ENCODE data around the gene SCFD2. TPM values are rescaled to one million over a fixed set of nuclear protein-coding genes. Genes with fewer than 3 reads are reported as not detected.

The SCFD2 gene
- total and polyA plus RNA-seq, 2 donors (not counting 3 experiments of a cell fraction or from before 2014, with no cell fraction given), result 12.3 to 22.8 TPM

- intact Hi-C loops (cut with micrococcal nuclease) (no loop called here), dilution Hi-C loops (cut with MboI; ENCODE audit: extremely low pct_ligation_motif_present, low sequenced_read_pairs) (no loop called here)
- Histone ChIP-seq H3K4me3 (replicated peaks in 1 of 3; ENCODE audit: insufficient read depth in 1 of 3, low read depth in 1 of 3, low read length in 3 of 3) (no peak overlapping the region), H3K9ac (replicated peaks; ENCODE audit: extremely low read depth, insufficient read depth, low read length) (no peak overlapping the region), H2AFZ (ENCODE audit: low read depth, low read length) (no peak overlapping the region), H3K79me2 (ENCODE audit: control insufficient read depth, insufficient read depth, low read length) (no peaks in the 10 kb centered on the region), H3K27me3 (ENCODE audit: control insufficient read depth in 2 of 2, insufficient read depth in 2 of 2, low read length in 2 of 2) (no peaks in the 10 kb centered on the region), H4K20me1 (replicated peaks; ENCODE audit: control insufficient read depth, extremely low read depth, insufficient read depth, low read length) (no peaks in the 10 kb centered on the region), H3K4me2 (ENCODE audit: insufficient read depth, low read length) (no peak overlapping the region), H3K9me3 (replicated peaks; ENCODE audit: control insufficient read depth, insufficient read depth, low read length) (no peaks in the 10 kb centered on the region), H3K4me1 (ENCODE audit: control insufficient read depth, extremely low read depth, insufficient read depth, low read length) (peaks cover 4% of the 10 kb centered on the region), H3K27ac (ENCODE audit: insufficient read depth, low read depth, low read length) (no peak overlapping the region), H3K36me3 (ENCODE audit: control insufficient read depth in 2 of 2, extremely low read depth in 1 of 2, insufficient read depth in 2 of 2, low read length in 2 of 2) (no peaks in the 10 kb centered on the region), H3K9me1 (replicated peaks; ENCODE audit: control insufficient read depth, extremely low read depth, insufficient read depth, low read length) (no peaks in the 10 kb centered on the region)
- BruUV-seq (replicated peaks), result no TSS peak
- DNase-seq (ENCODE audit: low read depth, low spot score) (no peak), FAIRE-seq (no peak)
- TF ChIP-seq CTCF (IDR thresholded peaks at IDR 0.05; ENCODE audit: extremely low read depth in 1 of 2, insufficient read depth in 1 of 2, low read depth in 1 of 2, low read length in 2 of 2) (no peak), GATA2 (IDR thresholded peaks at IDR 0.05; ENCODE audit: insufficient read depth, insufficient read length, low read depth, low read length) (no peak), EZH2 (IDR thresholded peaks at IDR 0.05; ENCODE audit: borderline replicate concordance, low read depth, low read length, severe bottlenecking) (no peak), POLR2AphosphoS5 (IDR thresholded peaks at IDR 0.05; ENCODE audit: insufficient read depth, low read depth, low read length) (no peak), MYC (IDR thresholded peaks at IDR 0.05; ENCODE audit: low read depth, low read length) (no peak), JUN (IDR thresholded peaks at IDR 0.05; ENCODE audit: borderline replicate concordance, insufficient read depth, insufficient read length, low read depth) (no peak), POLR2A (IDR thresholded peaks at IDR 0.05; ENCODE audit: low read depth, low read length) (no peak), FOS (IDR thresholded peaks at IDR 0.05; ENCODE audit: borderline replicate concordance, insufficient read depth, low read length) (no peak), MAX (IDR thresholded peaks at IDR 0.05; ENCODE audit: insufficient read depth, insufficient read length) (no peak)
- ChIA-PET POLR2A (no interaction called here), CTCF (no interaction called here)
These were observed 16.8 kb downstream of the SCFD2 start for GRCh38 chr4:53349091-53349491.
